ENCODE measurements around the gene TTC27. TPM values are rescaled to one million over a fixed set of nuclear protein-coding genes. Genes with fewer than 3 reads are reported as not detected.

TTC27 gene
- polyA plus RNA-seq, 1 donor from 2014 or later: 11.1 TPM

- Histone ChIP-seq H3K36me3 (ENCODE audit: insufficient read depth, low read length) (no peaks in the 10 kb centered on the region), H3K9ac (ENCODE audit: low read length) (no peak overlapping the region), H3K9me2 (ENCODE audit: insufficient read depth, low read length) (no peaks in the 10 kb centered on the region), H3K27ac (ENCODE audit: low read length) (no peak overlapping the region), H2AFZ (ENCODE audit: low read depth, low read length) (no peak overlapping the region), H3K4me2 (ENCODE audit: low read length) (no peak overlapping the region), H3K27me3 (ENCODE audit: insufficient read depth, low read depth, low read length) (no peaks in the 10 kb centered on the region), H3F3A (ENCODE audit: insufficient read depth, low read length, poor library complexity, severe bottlenecking) (no peaks in the 10 kb centered on the region), H3K4me3 (ENCODE audit: low read length) (no peak overlapping the region), H4K20me1 (ENCODE audit: insufficient read depth) (no peaks in the 10 kb centered on the region), H3K9me3 (ENCODE audit: low read length) (peaks cover 3% of the 10 kb centered on the region), H3K79me2 (replicated peaks; ENCODE audit: insufficient read depth, low read length) (no peaks in the 10 kb centered on the region)
- TF ChIP-seq, protein P1, sequence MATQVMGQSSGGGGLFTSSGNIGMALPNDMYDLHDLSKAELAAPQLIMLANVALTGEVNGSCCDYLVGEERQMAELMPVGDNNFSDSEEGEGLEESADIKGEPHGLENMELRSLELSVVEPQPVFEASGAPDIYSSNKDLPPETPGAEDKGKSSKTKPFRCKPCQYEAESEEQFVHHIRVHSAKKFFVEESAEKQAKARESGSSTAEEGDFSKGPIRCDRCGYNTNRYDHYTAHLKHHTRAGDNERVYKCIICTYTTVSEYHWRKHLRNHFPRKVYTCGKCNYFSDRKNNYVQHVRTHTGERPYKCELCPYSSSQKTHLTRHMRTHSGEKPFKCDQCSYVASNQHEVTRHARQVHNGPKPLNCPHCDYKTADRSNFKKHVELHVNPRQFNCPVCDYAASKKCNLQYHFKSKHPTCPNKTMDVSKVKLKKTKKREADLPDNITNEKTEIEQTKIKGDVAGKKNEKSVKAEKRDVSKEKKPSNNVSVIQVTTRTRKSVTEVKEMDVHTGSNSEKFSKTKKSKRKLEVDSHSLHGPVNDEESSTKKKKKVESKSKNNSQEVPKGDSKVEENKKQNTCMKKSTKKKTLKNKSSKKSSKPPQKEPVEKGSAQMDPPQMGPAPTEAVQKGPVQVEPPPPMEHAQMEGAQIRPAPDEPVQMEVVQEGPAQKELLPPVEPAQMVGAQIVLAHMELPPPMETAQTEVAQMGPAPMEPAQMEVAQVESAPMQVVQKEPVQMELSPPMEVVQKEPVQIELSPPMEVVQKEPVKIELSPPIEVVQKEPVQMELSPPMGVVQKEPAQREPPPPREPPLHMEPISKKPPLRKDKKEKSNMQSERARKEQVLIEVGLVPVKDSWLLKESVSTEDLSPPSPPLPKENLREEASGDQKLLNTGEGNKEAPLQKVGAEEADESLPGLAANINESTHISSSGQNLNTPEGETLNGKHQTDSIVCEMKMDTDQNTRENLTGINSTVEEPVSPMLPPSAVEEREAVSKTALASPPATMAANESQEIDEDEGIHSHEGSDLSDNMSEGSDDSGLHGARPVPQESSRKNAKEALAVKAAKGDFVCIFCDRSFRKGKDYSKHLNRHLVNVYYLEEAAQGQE (IDR thresholded peaks at IDR 0.05; ENCODE audit: borderline replicate concordance): no peak
- TF ChIP-seq POLR2AphosphoS5 (IDR thresholded peaks at IDR 0.05) (no peak), MXI1 (conservative IDR thresholded peaks at IDR 0.05; ENCODE audit: poor library complexity, severe bottlenecking) (no peak), SMC3 (conservative IDR thresholded peaks at IDR 0.05; ENCODE audit: poor library complexity) (no peak), EZH2 (IDR thresholded peaks at IDR 0.05; ENCODE audit: borderline replicate concordance, insufficient read depth, low read length, poor library complexity, severe bottlenecking) (no peak), RAD21 (conservative IDR thresholded peaks at IDR 0.05) (no peak), EP300 (conservative IDR thresholded peaks at IDR 0.05; ENCODE audit: poor library complexity, severe bottlenecking) (no peak), TAF1 (IDR thresholded peaks at IDR 0.05; ENCODE audit: low read depth) (no peak)
- TF ChIP-seq, protein P2, sequence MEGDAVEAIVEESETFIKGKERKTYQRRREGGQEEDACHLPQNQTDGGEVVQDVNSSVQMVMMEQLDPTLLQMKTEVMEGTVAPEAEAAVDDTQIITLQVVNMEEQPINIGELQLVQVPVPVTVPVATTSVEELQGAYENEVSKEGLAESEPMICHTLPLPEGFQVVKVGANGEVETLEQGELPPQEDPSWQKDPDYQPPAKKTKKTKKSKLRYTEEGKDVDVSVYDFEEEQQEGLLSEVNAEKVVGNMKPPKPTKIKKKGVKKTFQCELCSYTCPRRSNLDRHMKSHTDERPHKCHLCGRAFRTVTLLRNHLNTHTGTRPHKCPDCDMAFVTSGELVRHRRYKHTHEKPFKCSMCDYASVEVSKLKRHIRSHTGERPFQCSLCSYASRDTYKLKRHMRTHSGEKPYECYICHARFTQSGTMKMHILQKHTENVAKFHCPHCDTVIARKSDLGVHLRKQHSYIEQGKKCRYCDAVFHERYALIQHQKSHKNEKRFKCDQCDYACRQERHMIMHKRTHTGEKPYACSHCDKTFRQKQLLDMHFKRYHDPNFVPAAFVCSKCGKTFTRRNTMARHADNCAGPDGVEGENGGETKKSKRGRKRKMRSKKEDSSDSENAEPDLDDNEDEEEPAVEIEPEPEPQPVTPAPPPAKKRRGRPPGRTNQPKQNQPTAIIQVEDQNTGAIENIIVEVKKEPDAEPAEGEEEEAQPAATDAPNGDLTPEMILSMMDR (IDR thresholded peaks at IDR 0.05; ENCODE audit: poor library complexity, severe bottlenecking): no peak
Observed at GRCh38 chr2:32755666-32756065, 127.8 kb downstream of the TTC27 start.

DNA sequence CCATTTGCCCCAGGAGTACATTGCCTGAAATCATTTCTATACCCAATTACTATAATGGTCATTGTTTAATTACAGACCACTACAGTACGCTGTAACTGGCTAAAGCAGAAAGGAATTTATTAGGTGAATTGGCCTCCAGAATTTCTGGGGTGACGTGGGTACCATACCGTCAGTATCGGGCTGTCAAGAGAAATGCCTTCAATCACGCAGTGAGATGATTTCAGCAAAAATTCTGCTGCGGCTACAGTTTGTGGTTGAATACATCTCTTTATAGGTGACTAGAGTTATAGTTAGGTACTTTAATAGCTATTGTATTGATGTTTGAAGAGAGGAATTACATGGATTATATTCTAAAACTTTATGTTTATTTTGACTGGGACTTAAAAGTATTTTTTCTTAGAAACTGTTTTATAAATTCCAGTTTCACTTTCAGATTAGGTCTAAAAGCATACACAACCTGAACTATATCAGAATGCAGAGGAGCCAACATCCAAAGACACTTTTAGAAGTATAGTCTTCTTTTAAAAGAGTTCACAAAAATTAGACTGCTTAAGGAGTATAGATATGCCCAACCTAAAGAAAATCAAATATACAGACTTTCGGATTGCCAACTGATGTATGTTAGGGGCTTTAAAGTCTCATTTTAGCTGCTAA lies 128.4 kb downstream of the TTC27 start:
- Histone ChIP-seq H3F3A (ENCODE audit: insufficient read depth, low read length, poor library complexity, severe bottlenecking) (no peaks in the 10 kb centered on the region), H4K20me1 (ENCODE audit: insufficient read depth) (no peaks in the 10 kb centered on the region), H3K9me3 (ENCODE audit: low read length) (peaks cover 3% of the 10 kb centered on the region), H3K36me3 (ENCODE audit: insufficient read depth, low read length) (no peaks in the 10 kb centered on the region), H3K4me3 (ENCODE audit: low read length) (no peak overlapping the region), H2AFZ (ENCODE audit: low read depth, low read length) (no peak overlapping the region), H3K9ac (ENCODE audit: low read length) (no peak overlapping the region), H3K9me2 (ENCODE audit: insufficient read depth, low read length) (no peaks in the 10 kb centered on the region), H3K27ac (ENCODE audit: low read length) (no peak overlapping the region), H3K79me2 (replicated peaks; ENCODE audit: insufficient read depth, low read length) (no peaks in the 10 kb centered on the region), H3K4me2 (ENCODE audit: low read length) (no peak overlapping the region), H3K27me3 (ENCODE audit: insufficient read depth, low read depth, low read length) (no peaks in the 10 kb centered on the region)
- TF ChIP-seq, protein P1 (IDR thresholded peaks at IDR 0.05; ENCODE audit: borderline replicate concordance): no peak
- no peak for TF ChIP-seq TAF1 (IDR thresholded peaks at IDR 0.05; ENCODE audit: low read depth)
- no peak for TF ChIP-seq EZH2 (IDR thresholded peaks at IDR 0.05; ENCODE audit: borderline replicate concordance, insufficient read depth, low read length, poor library complexity, severe bottlenecking)
- TF ChIP-seq EP300 (conservative IDR thresholded peaks at IDR 0.05; ENCODE audit: poor library complexity, severe bottlenecking): no peak
- no peak for TF ChIP-seq POLR2AphosphoS5 (IDR thresholded peaks at IDR 0.05)
- TF ChIP-seq RAD21 (conservative IDR thresholded peaks at IDR 0.05): no peak
- no peak for TF ChIP-seq MXI1 (conservative IDR thresholded peaks at IDR 0.05; ENCODE audit: poor library complexity, severe bottlenecking)
- TF ChIP-seq SMC3 (conservative IDR thresholded peaks at IDR 0.05; ENCODE audit: poor library complexity): no peak
- TF ChIP-seq, protein P2 (IDR thresholded peaks at IDR 0.05; ENCODE audit: poor library complexity, severe bottlenecking): no peak

Measured in neural cell (in vitro differentiated cells).